ENCODE results near the gene STARD13.

Gene STARD13

DNA sequence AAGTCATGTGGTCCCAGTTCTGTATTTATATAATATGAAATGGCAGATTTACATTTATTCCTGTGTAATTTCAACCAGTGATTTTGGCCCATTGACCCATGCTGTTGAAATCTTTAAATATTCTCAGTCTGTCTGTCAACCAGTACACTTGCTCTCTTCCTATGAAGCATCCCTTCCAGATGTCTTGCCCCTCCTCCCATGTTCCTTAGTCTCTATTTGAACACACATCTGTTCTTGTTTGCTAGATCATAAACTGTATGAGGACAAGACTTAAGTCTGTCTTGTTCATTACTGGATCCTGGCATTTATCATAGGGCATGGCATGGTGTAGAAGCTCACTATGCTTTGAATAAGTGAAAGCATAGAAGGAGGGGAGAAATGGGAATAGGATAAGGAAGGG, 34.9 kb downstream of the STARD13 start:
- TF ChIP-seq, protein P1, sequence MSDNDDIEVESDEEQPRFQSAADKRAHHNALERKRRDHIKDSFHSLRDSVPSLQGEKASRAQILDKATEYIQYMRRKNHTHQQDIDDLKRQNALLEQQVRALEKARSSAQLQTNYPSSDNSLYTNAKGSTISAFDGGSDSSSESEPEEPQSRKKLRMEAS (IDR thresholded peaks at IDR 0.05), result no peak
- TF ChIP-seq EP300 (IDR thresholded peaks at IDR 0.05; ENCODE audit: borderline replicate concordance) (no peak), ZBTB7A (IDR thresholded peaks at IDR 0.05; ENCODE audit: low read depth) (no peak), FOXM1 (IDR thresholded peaks at IDR 0.05; ENCODE audit: borderline replicate concordance, low read depth) (no peak), YY1 (IDR thresholded peaks at IDR 0.05; ENCODE audit: low read depth) (no peak), TEAD4 (IDR thresholded peaks at IDR 0.05) (no peak), CEBPB (IDR thresholded peaks at IDR 0.05) (no peak), USF1 (IDR thresholded peaks at IDR 0.05) (no peak), RAD21 (IDR thresholded peaks at IDR 0.05; ENCODE audit: low read depth) (no peak), CREB1 (IDR thresholded peaks at IDR 0.05; ENCODE audit: low read depth) (no peak), EGR1 (IDR thresholded peaks at IDR 0.05) (no peak), TCF12 (IDR thresholded peaks at IDR 0.05; ENCODE audit: low read depth) (no peak), NFIC (IDR thresholded peaks at IDR 0.05) (no peak), TAF1 (IDR thresholded peaks at IDR 0.05; ENCODE audit: low read depth) (no peak), REST (IDR thresholded peaks at IDR 0.05; ENCODE audit: low read depth) (no peak)

- no peak for TF ChIP-seq TAF1 (IDR thresholded peaks at IDR 0.05; ENCODE audit: low read depth)
- no peak for TF ChIP-seq REST (IDR thresholded peaks at IDR 0.05; ENCODE audit: low read depth)
- TF ChIP-seq, protein P1 (IDR thresholded peaks at IDR 0.05), result no peak
- no peak for TF ChIP-seq EGR1 (IDR thresholded peaks at IDR 0.05)
Measured at GRCh38 chr13:33249894-33250293, 35.7 kb downstream of the STARD13 start.

GRCh38 chr13:33249066-33249465, 36.5 kb downstream of the STARD13 start:
- TF ChIP-seq RAD21 (IDR thresholded peaks at IDR 0.05; ENCODE audit: low read depth) (no peak), USF1 (IDR thresholded peaks at IDR 0.05) (no peak), CEBPB (IDR thresholded peaks at IDR 0.05) (no peak), TAF1 (IDR thresholded peaks at IDR 0.05; ENCODE audit: low read depth) (no peak), ZBTB7A (IDR thresholded peaks at IDR 0.05; ENCODE audit: low read depth) (no peak)

GRCh38 chr13:33245505-33246158, 39.9 kb downstream of the STARD13 start:
- TF ChIP-seq YY1 (IDR thresholded peaks at IDR 0.05; ENCODE audit: low read depth), result no peak
- TF ChIP-seq REST (IDR thresholded peaks at IDR 0.05; ENCODE audit: low read depth), result no peak
- TF ChIP-seq NFIC (IDR thresholded peaks at IDR 0.05), result no peak
- no peak for TF ChIP-seq CREB1 (IDR thresholded peaks at IDR 0.05; ENCODE audit: low read depth)
- TF ChIP-seq CEBPB (IDR thresholded peaks at IDR 0.05), result no peak
- TF ChIP-seq TAF1 (IDR thresholded peaks at IDR 0.05; ENCODE audit: low read depth), result no peak
- TF ChIP-seq EGR1 (IDR thresholded peaks at IDR 0.05), result no peak
- no peak for TF ChIP-seq TCF12 (IDR thresholded peaks at IDR 0.05; ENCODE audit: low read depth)
- no peak for TF ChIP-seq FOXM1 (IDR thresholded peaks at IDR 0.05; ENCODE audit: borderline replicate concordance, low read depth)
- TF ChIP-seq USF1 (IDR thresholded peaks at IDR 0.05), result no peak
- no peak for TF ChIP-seq ZBTB7A (IDR thresholded peaks at IDR 0.05; ENCODE audit: low read depth)
- no peak for TF ChIP-seq RAD21 (IDR thresholded peaks at IDR 0.05; ENCODE audit: low read depth)
- no peak for TF ChIP-seq EP300 (IDR thresholded peaks at IDR 0.05; ENCODE audit: borderline replicate concordance)
- no peak for TF ChIP-seq TEAD4 (IDR thresholded peaks at IDR 0.05)
- TF ChIP-seq, protein P1 (IDR thresholded peaks at IDR 0.05), result no peak

Measured in Ishikawa (cell line).